Measurements from ENCODE around the gene TMEM170A. TPM values are rescaled to one million over a fixed set of nuclear protein-coding genes. Genes with fewer than 3 reads are reported as not detected.

Gene TMEM170A
- total and polyA plus RNA-seq, 2 donors (not counting 1 experiment from before 2014, with no cell fraction given), result 21.8 to 37.9 TPM

DNA sequence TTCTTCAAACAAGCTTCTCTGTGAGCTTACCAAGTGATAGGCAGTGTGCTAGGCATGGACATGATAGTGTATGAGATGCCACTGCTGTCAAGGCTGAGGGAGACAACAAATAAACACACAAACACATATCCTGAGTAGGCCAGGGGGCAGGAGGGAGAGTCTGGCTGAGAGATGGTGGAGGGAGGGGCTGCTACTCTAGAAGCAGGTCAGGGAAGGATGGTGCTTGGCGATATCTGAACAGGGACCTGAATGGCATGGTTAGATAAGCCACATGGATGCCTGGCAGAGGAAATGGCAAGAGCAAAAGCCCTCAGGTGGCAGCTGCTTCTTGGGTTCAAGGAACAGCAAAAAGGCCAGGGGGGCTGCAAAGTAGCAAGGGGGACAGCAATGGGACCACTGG lies 39.3 kb upstream of the TMEM170A start:
- Histone ChIP-seq H3K4me3 (ENCODE audit: control extremely low read depth in 1 of 5, extremely low read depth in 1 of 5, insufficient read depth in 1 of 5, low read depth in 2 of 5, low read length in 4 of 5) (no peak overlapping the region), H3K9me3 (ENCODE audit: control extremely low read depth in 1 of 3, control insufficient read depth in 2 of 3, insufficient read depth in 1 of 3, low read length in 2 of 3) (no peaks in the 10 kb centered on the region), H3K4me2 (replicated peaks; ENCODE audit: low read depth, low read length, poor library complexity, severe bottlenecking) (no peak overlapping the region), H3K4me1 (ENCODE audit: control insufficient read depth in 2 of 2, insufficient read depth in 2 of 2, low read length in 2 of 2) (no peaks in the 10 kb centered on the region), H3K27ac (ENCODE audit: low read length in 2 of 2) (no peak overlapping the region), H2AFZ (ENCODE audit: insufficient read depth, low read depth, low read length, poor library complexity, severe bottlenecking) (no peak overlapping the region), H3K27me3 (replicated peaks in 1 of 4; ENCODE audit: control extremely low read depth in 1 of 4, control insufficient read depth in 3 of 4, insufficient read depth in 4 of 4, low read length in 3 of 4) (peaks cover 0 to 3% (median 0%) of the 10 kb centered on the region in 4 experiments), H3K79me2 (ENCODE audit: control insufficient read depth, insufficient read depth, low read length) (no peaks in the 10 kb centered on the region), H4K20me1 (ENCODE audit: control insufficient read depth, insufficient read depth, low read length, poor library complexity, severe bottlenecking) (no peaks in the 10 kb centered on the region), H3K36me3 (replicated peaks in 1 of 2; ENCODE audit: control extremely low read depth in 1 of 2, control insufficient read depth in 1 of 2, extremely low read depth in 1 of 2, insufficient read depth in 2 of 2, low read length in 1 of 2) (no peaks in the 10 kb centered on the region), H3K9ac (ENCODE audit: low read length) (no peak overlapping the region)
- 100% methylated on average over 1 of the region's 1 CpG for WGBS (ENCODE audit: insufficient coverage)
- ChIA-PET POLR2A (no interaction called here), CTCF (interaction anchor here (0.8 kb wide), 1 partner anchor 27 kb away, joined by 3 read pairs; no protein-coding TSS in a partner anchor)
- Mint-ChIP-seq H3K4me3 (no peak overlapping the region), H3K27ac (no peak overlapping the region), H3K4me1 (no peaks in the 10 kb centered on the region), H3K9me3 (ENCODE audit: insufficient read depth) (no peaks in the 10 kb centered on the region), H3K27me3 (peaks cover 7% of the 10 kb centered on the region)
- DNase-seq (no peak), ATAC-seq (ENCODE audit: low read depth) (no peak)
- intact Hi-C loops (cut with micrococcal nuclease), result no loop called here
- TF ChIP-seq EZH2 (IDR thresholded peaks at IDR 0.05; ENCODE audit: borderline replicate concordance, insufficient read depth, low read depth, low read length, poor library complexity, severe bottlenecking), result no peak
- TF ChIP-seq, protein P1, sequence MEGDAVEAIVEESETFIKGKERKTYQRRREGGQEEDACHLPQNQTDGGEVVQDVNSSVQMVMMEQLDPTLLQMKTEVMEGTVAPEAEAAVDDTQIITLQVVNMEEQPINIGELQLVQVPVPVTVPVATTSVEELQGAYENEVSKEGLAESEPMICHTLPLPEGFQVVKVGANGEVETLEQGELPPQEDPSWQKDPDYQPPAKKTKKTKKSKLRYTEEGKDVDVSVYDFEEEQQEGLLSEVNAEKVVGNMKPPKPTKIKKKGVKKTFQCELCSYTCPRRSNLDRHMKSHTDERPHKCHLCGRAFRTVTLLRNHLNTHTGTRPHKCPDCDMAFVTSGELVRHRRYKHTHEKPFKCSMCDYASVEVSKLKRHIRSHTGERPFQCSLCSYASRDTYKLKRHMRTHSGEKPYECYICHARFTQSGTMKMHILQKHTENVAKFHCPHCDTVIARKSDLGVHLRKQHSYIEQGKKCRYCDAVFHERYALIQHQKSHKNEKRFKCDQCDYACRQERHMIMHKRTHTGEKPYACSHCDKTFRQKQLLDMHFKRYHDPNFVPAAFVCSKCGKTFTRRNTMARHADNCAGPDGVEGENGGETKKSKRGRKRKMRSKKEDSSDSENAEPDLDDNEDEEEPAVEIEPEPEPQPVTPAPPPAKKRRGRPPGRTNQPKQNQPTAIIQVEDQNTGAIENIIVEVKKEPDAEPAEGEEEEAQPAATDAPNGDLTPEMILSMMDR (IDR thresholded peaks at IDR 0.05), result no peak

DNA sequence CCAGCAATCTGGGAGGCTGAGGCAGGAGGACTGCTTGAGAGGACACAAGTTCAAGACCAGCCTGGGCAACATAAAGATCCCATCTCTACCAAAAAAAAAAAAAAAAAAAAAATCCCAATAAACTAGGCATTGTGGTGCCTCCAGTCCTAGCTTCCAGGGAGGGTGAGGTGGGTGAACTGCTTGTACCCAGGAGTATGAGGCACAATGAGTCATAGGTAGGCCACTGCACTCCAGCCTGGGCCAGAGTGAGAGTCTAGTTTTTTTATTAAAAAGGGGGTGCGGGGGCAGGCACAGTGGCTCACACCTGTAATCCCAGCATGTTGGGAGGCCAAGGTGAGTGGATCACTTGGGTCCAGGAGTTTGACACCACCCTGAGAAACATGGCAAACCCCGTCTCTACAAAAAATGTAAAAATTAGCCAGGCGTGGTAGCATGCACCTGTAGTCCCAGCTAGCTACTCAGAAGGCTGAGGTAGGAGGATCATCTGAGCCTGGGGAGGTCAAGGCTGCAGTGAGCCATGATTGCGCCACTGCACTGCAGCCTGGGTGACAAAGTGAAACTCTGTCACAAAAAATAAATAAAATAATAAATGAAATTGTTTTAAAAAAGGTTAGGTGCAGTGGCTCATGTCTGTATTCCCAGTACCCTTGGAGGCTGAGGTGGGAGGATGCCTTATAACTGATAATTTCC lies 38.6 kb upstream of the TMEM170A start:
- H3K27me3 Mint-ChIP-seq, result peaks cover 6% of the 10 kb centered on the region
- 70% methylated on average over 3 of the region's 4 CpGs for WGBS (ENCODE audit: insufficient coverage)

More for the DNA sequence above, 38.6 kb upstream of the TMEM170A start:
- no peaks in the 10 kb centered on the region for H3K4me1 ChIP-seq (ENCODE audit: control insufficient read depth in 2 of 2, insufficient read depth in 2 of 2, low read length in 2 of 2)
- H3K36me3 ChIP-seq (replicated peaks in 1 of 2; ENCODE audit: control extremely low read depth in 1 of 2, control insufficient read depth in 1 of 2, extremely low read depth in 1 of 2, insufficient read depth in 2 of 2, low read length in 1 of 2), result no peaks in the 10 kb centered on the region
- Mint-ChIP-seq H3K27ac (no peak overlapping the region), H3K9me3 (ENCODE audit: insufficient read depth) (no peaks in the 10 kb centered on the region), H3K4me3 (no peak overlapping the region), H3K4me1 (no peaks in the 10 kb centered on the region)
- no peaks in the 10 kb centered on the region for H3K79me2 ChIP-seq (ENCODE audit: control insufficient read depth, insufficient read depth, low read length)
- ChIA-PET POLR2A (interaction anchor here (0.7 kb wide), 1 partner anchor 9 kb away, joined by 7 read pairs; no protein-coding TSS in a partner anchor), CTCF (interaction anchor here (0.8 to 1.0 kb wide), 2 partner anchors 26 to 261 kb away, joined by 3 to 4 read pairs; no protein-coding TSS in a partner anchor)
- H2AFZ ChIP-seq (ENCODE audit: insufficient read depth, low read depth, low read length, poor library complexity, severe bottlenecking), result no peak overlapping the region
- TF ChIP-seq EZH2 (IDR thresholded peaks at IDR 0.05; ENCODE audit: borderline replicate concordance, insufficient read depth, low read depth, low read length, poor library complexity, severe bottlenecking), result no peak
- TF ChIP-seq, protein P1 (IDR thresholded peaks at IDR 0.05), result no peak
- peaks cover 0 to 3% (median 0%) of the 10 kb centered on the region in 4 experiments for H3K27me3 ChIP-seq (replicated peaks in 1 of 4; ENCODE audit: control extremely low read depth in 1 of 4, control insufficient read depth in 3 of 4, insufficient read depth in 4 of 4, low read length in 3 of 4)
- no peak for DNase-seq
- H3K27ac ChIP-seq (ENCODE audit: low read length in 2 of 2), result no peak overlapping the region
- H3K4me3 ChIP-seq (ENCODE audit: control extremely low read depth in 1 of 5, extremely low read depth in 1 of 5, insufficient read depth in 1 of 5, low read depth in 2 of 5, low read length in 4 of 5), result no peak overlapping the region
- intact Hi-C loops (cut with micrococcal nuclease), result no loop called here
- H4K20me1 ChIP-seq (ENCODE audit: control insufficient read depth, insufficient read depth, low read length, poor library complexity, severe bottlenecking), result no peaks in the 10 kb centered on the region
- no peak for ATAC-seq (ENCODE audit: low read depth)
- H3K9ac ChIP-seq (ENCODE audit: low read length), result no peak overlapping the region
- no peak overlapping the region for H3K4me2 ChIP-seq (replicated peaks; ENCODE audit: low read depth, low read length, poor library complexity, severe bottlenecking)
- H3K9me3 ChIP-seq (ENCODE audit: control extremely low read depth in 1 of 3, control insufficient read depth in 2 of 3, insufficient read depth in 1 of 3, low read length in 2 of 3), result no peaks in the 10 kb centered on the region

Data from B cell (primary cell).